ENCODE data around the gene ESPL1. TPM values are rescaled to one million over a fixed set of nuclear protein-coding genes. Genes with fewer than 3 reads are reported as not detected.

The ESPL1 gene
- total and polyA plus RNA-seq, 5 experiments from 2014 or later, result 0.27 to 0.81 TPM; not detected in 3

- peak overlapping the region; percentile 52 to 91 (median 86) for H3K27ac Mint-ChIP-seq
- peak; percentile 36 to 44 for ATAC-seq
- no peaks in the 10 kb centered on the region for H3K27me3 Mint-ChIP-seq
- peak overlapping the region; percentile 83 to 91 (median 88) for H3K4me3 Mint-ChIP-seq
- no peaks in the 10 kb centered on the region for H3K36me3 Mint-ChIP-seq
- DNase-seq, result peak in 5 of 10 donors; percentile 23 to 49 (median 35)
- peaks cover 36 to 79% (median 68%) of the 10 kb centered on the region in 4 donors for H3K4me1 Mint-ChIP-seq
- POLR2A ChIA-PET, result interaction anchor here (1.5 to 4.5 kb wide), 4 partner anchors 11 to 52 kb away, joined by 3 to 40 read pairs (median 6); partner anchors contain the start of genes CSAD and ZNF740
- H3K9me3 Mint-ChIP-seq, result no peaks in the 10 kb centered on the region
Observed at GRCh38 chr12:53232646-53233461, 35.2 kb upstream of the ESPL1 start.

- H3K36me3 Mint-ChIP-seq, result no peaks in the 10 kb centered on the region
- ATAC-seq, result no peak
- peak overlapping the region in 9 of 10 donors; percentile 22 to 89 (median 65) for H3K27ac Mint-ChIP-seq
- H3K27me3 Mint-ChIP-seq, result no peaks in the 10 kb centered on the region
- peaks cover 34 to 74% (median 65%) of the 10 kb centered on the region in 4 donors for H3K4me1 Mint-ChIP-seq
- POLR2A ChIA-PET, result interaction anchor here (1.2 to 4.5 kb wide), 6 partner anchors 8 to 53 kb away, joined by 3 to 40 read pairs (median 5); partner anchors contain the start of genes CSAD and ZNF740
- no peaks in the 10 kb centered on the region for H3K9me3 Mint-ChIP-seq
- H3K4me3 Mint-ChIP-seq, result peak overlapping the region in 9 of 10 donors; percentile 28 to 91 (median 88)
- DNase-seq, result no peak
Observed at GRCh38 chr12:53233671-53234121, 34.4 kb upstream of the ESPL1 start.

GRCh38 chr12:53234271-53234914 lies 33.7 kb upstream of the ESPL1 start:
- peak overlapping the region in 6 of 10 donors; percentile 22 to 88 (median 64) for H3K27ac Mint-ChIP-seq
- DNase-seq (no peak), ATAC-seq (no peak)
- no peaks in the 10 kb centered on the region for H3K36me3 Mint-ChIP-seq
- peaks cover 31 to 69% (median 63%) of the 10 kb centered on the region in 4 donors for H3K4me1 Mint-ChIP-seq
- peak overlapping the region in 7 of 10 donors; percentile 28 to 68 (median 52) for H3K4me3 Mint-ChIP-seq
- no peaks in the 10 kb centered on the region for H3K27me3 Mint-ChIP-seq
- POLR2A ChIA-PET, result interaction anchor here (1.2 to 4.5 kb wide), 5 partner anchors 9 to 20 kb away, joined by 3 to 40 read pairs (median 6); no protein-coding TSS in a partner anchor
- no peaks in the 10 kb centered on the region for H3K9me3 Mint-ChIP-seq

GRCh38 chr12:53235164-53235563 lies 32.9 kb upstream of the ESPL1 start:
- Mint-ChIP-seq H3K9me3 (no peaks in the 10 kb centered on the region), H3K27me3 (no peaks in the 10 kb centered on the region), H3K27ac (peak overlapping the region in 4 of 10 donors; percentile 13 to 82 (median 55)), H3K4me3 (peak overlapping the region in 5 of 10 donors; percentile 16 to 61 (median 29)), H3K4me1 (peaks cover 29 to 62% (median 59%) of the 10 kb centered on the region in 4 donors), H3K36me3 (no peaks in the 10 kb centered on the region)
- no peak for ATAC-seq
- DNase-seq, result no peak
- POLR2A ChIA-PET, result interaction anchor here (0.7 to 5.0 kb wide), 3 partner anchors 12 to 19 kb away, joined by 3 to 53 read pairs (median 4); no protein-coding TSS in a partner anchor

GRCh38 chr12:53235742-53236442 lies 32.2 kb upstream of the ESPL1 start:
- ATAC-seq (peak in 1 of 2 donors; percentile 12), DNase-seq (no peak)
- Mint-ChIP-seq H3K4me1 (peaks cover 29 to 64% (median 56%) of the 10 kb centered on the region in 4 donors), H3K36me3 (no peaks in the 10 kb centered on the region), H3K9me3 (no peaks in the 10 kb centered on the region), H3K27ac (peak overlapping the region; percentile 17 to 87 (median 64)), H3K4me3 (peak overlapping the region in 8 of 10 donors; percentile 20 to 62 (median 42)), H3K27me3 (no peaks in the 10 kb centered on the region)
- POLR2A ChIA-PET, result interaction anchor here (0.7 to 5.0 kb wide), 7 partner anchors 9 to 20 kb away, joined by 3 to 53 read pairs (median 4); no protein-coding TSS in a partner anchor

GRCh38 chr12:53236443-53237111 lies 31.5 kb upstream of the ESPL1 start:
- Mint-ChIP-seq H3K36me3 (no peaks in the 10 kb centered on the region), H3K4me1 (peaks cover 29 to 58% (median 53%) of the 10 kb centered on the region in 4 donors), H3K27me3 (peaks cover 0 to 1% (median 0%) of the 10 kb centered on the region in 5 donors), H3K9me3 (no peaks in the 10 kb centered on the region), H3K4me3 (peak overlapping the region in 8 of 10 donors; percentile 2 to 62 (median 42)), H3K27ac (peak overlapping the region; percentile 17 to 87 (median 66))
- ATAC-seq, result peak; percentile 14 to 72
- POLR2A ChIA-PET, result interaction anchor here (0.6 to 5.0 kb wide), 8 partner anchors 10 to 212 kb away, joined by 3 to 53 read pairs (median 4); a partner anchor contains a TSS
- peak in 7 of 10 donors; percentile 26 to 54 (median 42) for DNase-seq

GRCh38 chr12:53239643-53240258 lies 28.3 kb upstream of the ESPL1 start:
- Mint-ChIP-seq H3K27me3 (peaks cover 0 to 6% (median 4%) of the 10 kb centered on the region in 5 donors), H3K4me1 (peaks cover 21 to 38% (median 33%) of the 10 kb centered on the region in 4 donors), H3K36me3 (no peaks in the 10 kb centered on the region), H3K9me3 (no peaks in the 10 kb centered on the region), H3K27ac (peak overlapping the region in 1 of 10 donors; percentile 54), H3K4me3 (no peak overlapping the region)
- DNase-seq (no peak), ATAC-seq (no peak)
- POLR2A ChIA-PET, result interaction anchor here (0.6 to 5.0 kb wide), 4 partner anchors 12 to 20 kb away, joined by 3 to 53 read pairs (median 4); no protein-coding TSS in a partner anchor

GRCh38 chr12:53241623-53242412 lies 26.3 kb upstream of the ESPL1 start:
- Mint-ChIP-seq H3K27ac (peak overlapping the region in 3 of 10 donors; percentile 31 to 41 (median 37)), H3K9me3 (no peaks in the 10 kb centered on the region), H3K27me3 (peaks cover 0 to 6% (median 4%) of the 10 kb centered on the region in 5 donors), H3K36me3 (no peaks in the 10 kb centered on the region), H3K4me1 (peaks cover 10 to 19% (median 14%) of the 10 kb centered on the region in 4 donors), H3K4me3 (no peak overlapping the region)
- DNase-seq, result no peak
- ATAC-seq, result no peak
- POLR2A ChIA-PET, result interaction anchor here (0.6 to 3.6 kb wide), 5 partner anchors 9 to 606 kb away, joined by 3 to 13 read pairs (median 5); no protein-coding TSS in a partner anchor

- Mint-ChIP-seq H3K27me3 (peaks cover 0 to 6% (median 4%) of the 10 kb centered on the region in 5 donors), H3K4me1 (peaks cover 2 to 9% (median 7%) of the 10 kb centered on the region in 4 donors), H3K36me3 (no peaks in the 10 kb centered on the region), H3K9me3 (no peaks in the 10 kb centered on the region), H3K27ac (peak overlapping the region in 2 of 10 donors; percentile 77 to 90), H3K4me3 (no peak overlapping the region)
- POLR2A ChIA-PET, result interaction anchor here (0.6 to 3.6 kb wide), 3 partner anchors 11 to 45 kb away, joined by 3 to 13 read pairs (median 8); no protein-coding TSS in a partner anchor
- no peak for DNase-seq
- ATAC-seq, result no peak
Observed at GRCh38 chr12:53244337-53244736, 23.8 kb upstream of the ESPL1 start.

- no peak overlapping the region for H3K27ac Mint-ChIP-seq
- no peak for ATAC-seq
Observed at GRCh38 chr12:53245286-53245685, 22.8 kb upstream of the ESPL1 start.

More at GRCh38 chr12:53245286-53245685, 22.8 kb upstream of the ESPL1 start:
- H3K4me1 Mint-ChIP-seq, result peaks cover 2 to 6% (median 5%) of the 10 kb centered on the region in 4 donors
- POLR2A ChIA-PET, result interaction anchor here (3.6 kb wide), 1 partner anchor 25 kb away, joined by 13 read pairs; no protein-coding TSS in a partner anchor
- no peak for DNase-seq
- H3K27me3 Mint-ChIP-seq, result peaks cover 0 to 6% (median 4%) of the 10 kb centered on the region in 5 donors
- H3K36me3 Mint-ChIP-seq, result no peaks in the 10 kb centered on the region
- H3K9me3 Mint-ChIP-seq, result no peaks in the 10 kb centered on the region
- H3K4me3 Mint-ChIP-seq, result no peak overlapping the region

Data from naive thymus-derived CD8-positive, alpha-beta T cell (primary cell).